ENCODE results near the gene C6orf89. TPM values are rescaled to one million over a fixed set of nuclear protein-coding genes. Genes with fewer than 3 reads are reported as not detected.

C6orf89 gene
- polyA plus RNA-seq, 1 donor from 2014 or later, result 24.6 TPM

GRCh38 chr6:36936824-36937223 is 51.1 kb downstream of the C6orf89 start:
- H3K9me2 ChIP-seq (ENCODE audit: insufficient read depth, low read length), result no peaks in the 10 kb centered on the region
- H3F3A ChIP-seq (ENCODE audit: insufficient read depth, low read length, poor library complexity, severe bottlenecking), result no peaks in the 10 kb centered on the region
- TF ChIP-seq POLR2AphosphoS5 (IDR thresholded peaks at IDR 0.05) (no peak), SMC3 (conservative IDR thresholded peaks at IDR 0.05; ENCODE audit: poor library complexity) (no peak), RAD21 (conservative IDR thresholded peaks at IDR 0.05) (no peak), REST (IDR thresholded peaks at IDR 0.05; ENCODE audit: borderline replicate concordance) (no peak), TAF1 (IDR thresholded peaks at IDR 0.05; ENCODE audit: low read depth) (no peak), CTCF (IDR thresholded peaks at IDR 0.05; ENCODE audit: poor library complexity, severe bottlenecking) (no peak), EP300 (conservative IDR thresholded peaks at IDR 0.05; ENCODE audit: poor library complexity, severe bottlenecking) (no peak)
- H2AFZ ChIP-seq (ENCODE audit: low read depth, low read length), result no peak overlapping the region
- H3K9me3 ChIP-seq (ENCODE audit: low read length), result no peaks in the 10 kb centered on the region
- no peaks in the 10 kb centered on the region for H3K27me3 ChIP-seq (ENCODE audit: insufficient read depth, low read depth, low read length)
- no peak overlapping the region for H3K4me2 ChIP-seq (ENCODE audit: low read length)
- H3K27ac ChIP-seq (ENCODE audit: low read length), result no peak overlapping the region
- no peak overlapping the region for H3K4me3 ChIP-seq (ENCODE audit: low read length)
- no peak overlapping the region for H3K9ac ChIP-seq (ENCODE audit: low read length)
- H3K79me2 ChIP-seq (replicated peaks; ENCODE audit: insufficient read depth, low read length), result no peaks in the 10 kb centered on the region
- H3K36me3 ChIP-seq (ENCODE audit: insufficient read depth, low read length), result no peaks in the 10 kb centered on the region
- H4K20me1 ChIP-seq (ENCODE audit: insufficient read depth), result no peaks in the 10 kb centered on the region

- TF ChIP-seq CTCF (IDR thresholded peaks at IDR 0.05; ENCODE audit: poor library complexity, severe bottlenecking) (no peak), RAD21 (conservative IDR thresholded peaks at IDR 0.05) (no peak), POLR2AphosphoS5 (IDR thresholded peaks at IDR 0.05) (no peak)
- H3K9me2 ChIP-seq (ENCODE audit: insufficient read depth, low read length), result no peaks in the 10 kb centered on the region
- H3K9ac ChIP-seq (ENCODE audit: low read length), result no peak overlapping the region
- H4K20me1 ChIP-seq (ENCODE audit: insufficient read depth), result no peaks in the 10 kb centered on the region
- no peak overlapping the region for H3K27ac ChIP-seq (ENCODE audit: low read length)
- H3F3A ChIP-seq (ENCODE audit: insufficient read depth, low read length, poor library complexity, severe bottlenecking), result no peaks in the 10 kb centered on the region
- H3K9me3 ChIP-seq (ENCODE audit: low read length), result no peaks in the 10 kb centered on the region
- no peak overlapping the region for H3K4me2 ChIP-seq (ENCODE audit: low read length)
- H3K27me3 ChIP-seq (ENCODE audit: insufficient read depth, low read depth, low read length), result no peaks in the 10 kb centered on the region
- no peaks in the 10 kb centered on the region for H3K36me3 ChIP-seq (ENCODE audit: insufficient read depth, low read length)
- no peaks in the 10 kb centered on the region for H3K79me2 ChIP-seq (replicated peaks; ENCODE audit: insufficient read depth, low read length)
- no peak overlapping the region for H3K4me3 ChIP-seq (ENCODE audit: low read length)
- H2AFZ ChIP-seq (ENCODE audit: low read depth, low read length), result no peak overlapping the region
Observed at GRCh38 chr6:36937896-36938295, 52.1 kb downstream of the C6orf89 start.

Data from neural cell (in vitro differentiated cells).